Smooth muscle cell (in vitro differentiated cells): Measurements from ENCODE around the gene PIP5K1A. TPM values are rescaled to one million over a fixed set of nuclear protein-coding genes. Genes with fewer than 3 reads are reported as not detected.
"Not testable (repeated sequence)": the region's sequence is repeated elsewhere in the genome, so short reads cannot be mapped to it uniquely, and the experiment has no call there.

ENCODE experiments used
- DNase-seq: peaks from one replicate; lab custom pipeline; 2025; ENCODE audit not compliant: unreplicated experiment; lab: John Stamatoyannopoulos, UW
- H2AFZ ChIP-seq: fragments of 200-600 bp; sonication (generic); 2 replicates; pipeline ENCODE4 v1.6.0; 2016; ENCODE audit warnings: antibody characterized with exemption, low read depth, mild to moderate bottlenecking
- H3F3A ChIP-seq: fragments of 200-600 bp; sonication (generic); 2 replicates; pipeline ENCODE4 v1.6.0; 2017; ENCODE audit warnings: antibody characterized with exemption, low read depth
- H3K27ac ChIP-seq: fragments of 200-600 bp; sonication (generic); 2 replicates; pipeline ENCODE4 v1.5.1; 2016; ENCODE audit warnings: low read depth, mild to moderate bottlenecking
- H3K27me3 ChIP-seq: fragments of 200-600 bp; sonication (generic); 2 replicates; pipeline ENCODE4 v1.6.1; 2016; ENCODE audit warnings: low read depth, mild to moderate bottlenecking
- H3K36me3 ChIP-seq: fragments of 200-600 bp; sonication (generic); 2 replicates; pipeline ENCODE4 v1.5.1; 2016; ENCODE audit warnings: low read depth
- H3K4me1 ChIP-seq: fragments of 200-600 bp; sonication (generic); 2 replicates; pipeline ENCODE4 v1.5.1; 2016; ENCODE audit warnings: low read depth
- H3K4me2 ChIP-seq: fragments of 200-600 bp; sonication (generic); 2 replicates; pipeline ENCODE4 v1.6.0; 2016; ENCODE audit warnings: mild to moderate bottlenecking
- H3K4me3 ChIP-seq: fragments of 200-600 bp; sonication (generic); 2 replicates; pipeline ENCODE4 v1.5.1; 2016; ENCODE audit warnings: mild to moderate bottlenecking
- H3K79me2 ChIP-seq: fragments of 200-600 bp; sonication (generic); 2 replicates; pipeline ENCODE4 v1.6.0; 2016; ENCODE audit warnings: low read depth, mild to moderate bottlenecking
- H3K9ac ChIP-seq: fragments of 200-600 bp; sonication (generic); 2 replicates; pipeline ENCODE4 v1.6.0; 2016; ENCODE audit warnings: low read depth
- H3K9me3 ChIP-seq: fragments of 200-600 bp; sonication (generic); replicated peaks from 2 replicates; pipeline ENCODE4 v1.5.1; 2016; ENCODE audit warnings: low read depth
- H4K20me1 ChIP-seq: fragments of 200-600 bp; sonication (generic); 2 replicates; pipeline ENCODE4 v1.6.0; 2016; ENCODE audit warnings: low read depth
- WGBS: methylation state at CpG from one replicate; pipeline ENCODE4 v1.1.7; 2016; ENCODE audit warnings: low lambda C conversion rate; 5-methylcytosine and 5-hydroxymethylcytosine counted together
- polyA plus RNA-seq: library from polyadenylated mRNA; unstranded; fragments of >200 nt; fragmentation: Nextera tagmentation; extraction: Ambion mirVana; gene quantifications from 2 replicates; pipeline ENCODE4 v1.2.1, GENCODE V29; 2016
- total RNA-seq: library from RNA; depleted of rRNA; stranded (reverse); fragments of >200 nt; gene quantifications from 2 replicates; pipeline ENCODE4 v1.2.3, GENCODE V29; 2014
- TF ChIP-seq, protein P1 (sequence below): fragments of 200-600 bp; sonication (generic); IDR thresholded peaks from 2 replicates; pipeline ENCODE4 v1.5.1; 2017; ENCODE audit warnings: borderline replicate concordance, mild to moderate bottlenecking, antibody characterized with exemption; ENCODE audit not compliant: insufficient read depth, poor library complexity, severe bottlenecking

Gene PIP5K1A
- total and polyA plus RNA-seq, 2 experiments from 2014 or later: 24.1 to 78.2 TPM

DNA sequence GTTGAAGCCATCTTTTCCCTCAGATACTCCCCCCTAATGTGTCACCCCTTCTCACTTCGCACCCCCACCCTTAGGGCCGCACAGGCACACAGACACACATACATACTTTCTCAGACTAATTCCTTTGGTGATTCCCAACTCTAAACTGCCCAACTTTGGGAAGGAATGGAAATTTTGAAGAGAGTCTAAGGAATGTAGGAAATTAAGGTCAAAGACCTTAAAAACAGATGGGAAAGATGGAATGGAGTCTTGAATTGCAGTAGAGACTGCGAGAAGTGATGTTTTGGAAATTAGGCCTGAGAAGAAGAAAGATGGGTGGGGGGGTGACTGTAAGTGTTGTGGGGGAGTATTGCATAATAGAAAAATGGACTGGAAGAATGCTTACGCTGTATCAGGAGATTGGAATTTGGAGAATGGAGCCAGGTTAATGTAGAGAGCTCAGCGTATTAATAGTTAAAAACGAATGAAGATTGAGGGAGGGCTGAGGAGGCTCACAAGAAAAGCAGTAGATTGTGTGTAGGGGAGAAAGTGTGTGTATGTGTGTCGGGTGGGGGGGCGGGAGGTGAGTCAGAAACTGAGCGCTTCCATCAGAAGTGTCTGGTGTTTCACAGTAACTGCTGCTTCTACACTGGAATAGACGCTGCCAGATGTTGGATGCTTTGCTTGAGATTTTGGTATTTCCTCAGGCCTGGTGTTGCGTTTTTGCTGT lies 1.7 kb downstream of the PIP5K1A start:
- H3K36me3 ChIP-seq: no peaks in the 10 kb centered on the region
- WGBS: under 1% methylated on average over 11 of the region's 11 CpGs

DNA sequence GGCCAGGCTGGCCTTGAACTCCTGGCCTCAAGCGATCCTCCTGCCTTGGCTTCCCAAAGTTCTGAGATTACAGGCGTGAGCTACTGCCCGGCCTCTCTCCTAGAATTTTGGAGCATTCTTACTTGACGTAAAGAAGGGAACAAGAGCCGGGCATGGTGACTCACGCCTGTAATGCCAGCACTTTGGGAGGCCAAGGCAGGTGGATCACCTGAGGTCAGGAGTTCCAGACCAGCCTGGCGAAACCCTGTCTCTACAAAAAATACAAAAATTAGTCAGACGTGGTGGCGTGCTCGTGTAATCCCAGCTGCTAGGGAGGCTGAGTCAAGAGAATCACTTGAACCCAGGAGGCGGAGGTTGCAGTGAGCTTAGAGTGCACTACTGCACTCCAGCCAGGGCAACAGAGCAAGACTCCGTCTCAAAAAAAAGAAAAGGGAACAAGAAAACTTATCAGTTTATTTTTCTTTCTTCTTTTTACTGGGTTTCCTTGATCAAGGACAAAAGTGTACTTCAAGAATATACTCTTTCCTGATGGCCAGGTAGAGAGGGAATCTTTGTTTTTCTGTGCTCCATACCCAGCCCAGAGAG lies 7.1 kb downstream of the PIP5K1A start:
- WGBS: 91% methylated on average over 12 of the region's 12 CpGs
- not testable (repeated sequence) for H3K4me2 ChIP-seq, H3K9me3 ChIP-seq, H2AFZ ChIP-seq, H3F3A ChIP-seq, DNase-seq, H3K36me3 ChIP-seq, H3K9ac ChIP-seq, H3K4me3 ChIP-seq, H3K27ac ChIP-seq, H3K4me1 ChIP-seq, H3K27me3 ChIP-seq
- H4K20me1 ChIP-seq: peaks cover 100% of the 10 kb centered on the region
- peaks cover 99% of the 10 kb centered on the region for H3K79me2 ChIP-seq

More for the DNA sequence above, 1.7 kb downstream of the PIP5K1A start:
- Histone ChIP-seq H3K4me1 (peaks cover 12% of the 10 kb centered on the region), H3K4me2 (peak overlapping the region; percentile 91), H3K4me3 (peak overlapping the region; percentile 85), H3K79me2 (peaks cover 58% of the 10 kb centered on the region), H4K20me1 (peaks cover 56% of the 10 kb centered on the region), H3K9ac (peak overlapping the region; percentile 96), H3K27ac (peak overlapping the region; percentile 97), H3K27me3 (no peaks in the 10 kb centered on the region), H2AFZ (no peak overlapping the region), H3K9me3 (no peaks in the 10 kb centered on the region), H3F3A (peaks cover 6% of the 10 kb centered on the region)
- TF ChIP-seq, protein P1, sequence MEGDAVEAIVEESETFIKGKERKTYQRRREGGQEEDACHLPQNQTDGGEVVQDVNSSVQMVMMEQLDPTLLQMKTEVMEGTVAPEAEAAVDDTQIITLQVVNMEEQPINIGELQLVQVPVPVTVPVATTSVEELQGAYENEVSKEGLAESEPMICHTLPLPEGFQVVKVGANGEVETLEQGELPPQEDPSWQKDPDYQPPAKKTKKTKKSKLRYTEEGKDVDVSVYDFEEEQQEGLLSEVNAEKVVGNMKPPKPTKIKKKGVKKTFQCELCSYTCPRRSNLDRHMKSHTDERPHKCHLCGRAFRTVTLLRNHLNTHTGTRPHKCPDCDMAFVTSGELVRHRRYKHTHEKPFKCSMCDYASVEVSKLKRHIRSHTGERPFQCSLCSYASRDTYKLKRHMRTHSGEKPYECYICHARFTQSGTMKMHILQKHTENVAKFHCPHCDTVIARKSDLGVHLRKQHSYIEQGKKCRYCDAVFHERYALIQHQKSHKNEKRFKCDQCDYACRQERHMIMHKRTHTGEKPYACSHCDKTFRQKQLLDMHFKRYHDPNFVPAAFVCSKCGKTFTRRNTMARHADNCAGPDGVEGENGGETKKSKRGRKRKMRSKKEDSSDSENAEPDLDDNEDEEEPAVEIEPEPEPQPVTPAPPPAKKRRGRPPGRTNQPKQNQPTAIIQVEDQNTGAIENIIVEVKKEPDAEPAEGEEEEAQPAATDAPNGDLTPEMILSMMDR: no peak
- peak; percentile 3 for DNase-seq

DNA sequence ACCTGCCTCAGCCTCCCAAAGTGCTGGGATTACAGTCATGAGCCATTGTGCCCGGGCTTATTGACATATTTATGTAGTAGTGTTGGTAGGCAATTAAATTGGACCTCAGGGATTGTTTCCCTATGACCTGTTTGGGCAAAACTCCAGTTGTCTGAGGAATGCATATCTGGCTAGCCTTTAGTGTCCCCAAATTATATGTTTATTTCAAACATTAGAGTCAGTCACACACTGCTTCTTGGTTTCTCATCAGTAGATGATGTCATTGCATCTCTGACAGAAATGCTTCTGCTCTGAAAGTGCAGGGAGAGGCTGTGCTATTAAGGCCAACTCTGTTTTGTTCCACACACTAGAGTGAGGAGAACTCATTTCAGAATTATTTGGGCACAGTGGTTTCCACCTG lies 12.5 kb downstream of the PIP5K1A start:
- no peak for DNase-seq
- H2AFZ ChIP-seq: no peak overlapping the region
- no peaks in the 10 kb centered on the region for H3K27me3 ChIP-seq
- TF ChIP-seq, protein P1: no peak
- no peak overlapping the region for H3K4me2 ChIP-seq
- H3K4me1 ChIP-seq: peaks cover 3% of the 10 kb centered on the region
- peaks cover 100% of the 10 kb centered on the region for H4K20me1 ChIP-seq
- no peaks in the 10 kb centered on the region for H3F3A ChIP-seq
- H3K9me3 ChIP-seq: no peaks in the 10 kb centered on the region
- 93% methylated on average over 1 of the region's 1 CpG for WGBS
- H3K4me3 ChIP-seq: no peak overlapping the region
- H3K9ac ChIP-seq: no peak overlapping the region
- H3K27ac ChIP-seq: peak overlapping the region; percentile 60
- peaks cover 6% of the 10 kb centered on the region for H3K36me3 ChIP-seq
- H3K79me2 ChIP-seq: peaks cover 99% of the 10 kb centered on the region

DNA sequence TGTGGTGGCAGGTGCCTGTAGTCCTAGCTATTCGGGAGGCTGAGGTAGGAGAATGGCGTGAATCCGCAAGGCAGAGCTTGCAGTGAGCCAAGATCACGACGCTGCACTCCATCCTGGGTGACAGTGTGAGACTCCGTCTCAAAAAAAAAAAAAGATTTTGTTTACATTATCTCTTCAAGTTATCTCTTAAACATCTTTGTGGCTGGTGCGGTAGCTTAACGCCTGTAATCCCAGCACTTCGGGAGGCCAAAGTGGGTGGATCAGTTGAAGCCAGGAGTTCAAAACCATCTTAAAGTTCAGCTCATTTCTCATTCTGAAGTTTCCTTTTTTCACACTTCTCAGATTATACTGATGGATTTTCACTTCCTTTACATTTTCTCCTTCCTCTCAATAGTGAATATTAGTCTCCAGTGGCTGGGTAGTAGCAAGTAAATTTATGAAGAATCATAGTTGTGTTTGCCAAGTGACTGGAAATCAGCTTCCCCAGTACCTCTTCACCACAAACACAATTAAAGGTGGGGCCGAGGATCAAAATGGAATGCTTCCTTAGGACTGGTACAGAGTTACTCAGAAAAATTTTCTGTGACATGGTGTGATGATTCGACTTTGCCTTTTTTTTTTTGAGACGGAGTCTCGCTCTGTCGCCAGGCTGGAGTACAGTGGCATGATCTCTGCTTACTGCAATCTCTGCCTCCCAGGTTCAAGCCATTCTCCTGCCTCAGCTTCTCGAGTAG lies 13.8 kb downstream of the PIP5K1A start:
- Histone ChIP-seq H2AFZ (no peak overlapping the region), H3K4me1 (peaks cover 3% of the 10 kb centered on the region), H4K20me1 (peaks cover 100% of the 10 kb centered on the region), H3F3A (no peaks in the 10 kb centered on the region), H3K36me3 (no peaks in the 10 kb centered on the region), H3K9ac (no peak overlapping the region), H3K27ac (peak overlapping the region; percentile 66), H3K79me2 (peaks cover 98% of the 10 kb centered on the region), H3K27me3 (no peaks in the 10 kb centered on the region), H3K4me3 (no peak overlapping the region), H3K4me2 (peak overlapping the region; percentile 26), H3K9me3 (no peaks in the 10 kb centered on the region)
- 64% methylated on average over 15 of the region's 15 CpGs for WGBS
- no peak for DNase-seq
- TF ChIP-seq, protein P1: no peak
